Mucosa of stomach (tissue), 1 donor: ENCODE measurements around the gene BICRA.

Experiments used
- H3K27me3 ChIP-seq: one replicate; pipeline ENCODE4 v1.7.0; 2013; ENCODE audit warnings: mild to moderate bottlenecking, low read length; ENCODE audit not compliant: control insufficient read depth, insufficient read depth
- H3K36me3 ChIP-seq: one replicate; pipeline ENCODE4 v1.7.0; 2013; ENCODE audit warnings: low read length; ENCODE audit not compliant: control insufficient read depth, insufficient read depth
- H3K4me1 ChIP-seq: one replicate; pipeline ENCODE4 v1.7.0; 2013; ENCODE audit warnings: mild to moderate bottlenecking, low read length; ENCODE audit not compliant: control insufficient read depth, insufficient read depth
- H3K4me3 ChIP-seq: one replicate; pipeline ENCODE4 v1.7.0; 2013; ENCODE audit warnings: low read length
- H3K9ac ChIP-seq: one replicate; pipeline ENCODE4 v1.7.0; 2013; ENCODE audit warnings: mild to moderate bottlenecking, low read length, moderate library complexity
- H3K9me3 ChIP-seq: one replicate; pipeline ENCODE4 v1.7.0; 2013; ENCODE audit warnings: mild to moderate bottlenecking, low read length, moderate library complexity; ENCODE audit not compliant: control insufficient read depth
- donor health status: Pancreatic carcinoma.

BICRA gene

GRCh38 chr19:47608074-47608918 lies 638 bp upstream of the BICRA start:
- no peaks in the 10 kb centered on the region for H3K27me3 ChIP-seq
- H3K9me3 ChIP-seq: no peaks in the 10 kb centered on the region

GRCh38 chr19:47609906-47610894 lies 1.3 kb downstream of the BICRA start:
- Histone ChIP-seq H3K27me3 (no peaks in the 10 kb centered on the region), H3K4me3 (peak overlapping the region; percentile 19), H3K9ac (peak overlapping the region; percentile 76), H3K4me1 (peaks cover 16% of the 10 kb centered on the region), H3K9me3 (no peaks in the 10 kb centered on the region), H3K36me3 (no peaks in the 10 kb centered on the region)

More at GRCh38 chr19:47608074-47608918, 638 bp upstream of the BICRA start:
- peak overlapping the region; percentile 97 for H3K9ac ChIP-seq
- peaks cover 16% of the 10 kb centered on the region for H3K4me1 ChIP-seq
- H3K4me3 ChIP-seq: peak overlapping the region; percentile 60
- H3K36me3 ChIP-seq: no peaks in the 10 kb centered on the region

- Histone ChIP-seq H3K36me3 (no peaks in the 10 kb centered on the region), H3K4me3 (no peak overlapping the region), H3K9ac (peak overlapping the region; percentile 76), H3K4me1 (peaks cover 16% of the 10 kb centered on the region), H3K27me3 (no peaks in the 10 kb centered on the region), H3K9me3 (no peaks in the 10 kb centered on the region)
Measured at GRCh38 chr19:47610902-47611301, 2.0 kb downstream of the BICRA start.

DNA sequence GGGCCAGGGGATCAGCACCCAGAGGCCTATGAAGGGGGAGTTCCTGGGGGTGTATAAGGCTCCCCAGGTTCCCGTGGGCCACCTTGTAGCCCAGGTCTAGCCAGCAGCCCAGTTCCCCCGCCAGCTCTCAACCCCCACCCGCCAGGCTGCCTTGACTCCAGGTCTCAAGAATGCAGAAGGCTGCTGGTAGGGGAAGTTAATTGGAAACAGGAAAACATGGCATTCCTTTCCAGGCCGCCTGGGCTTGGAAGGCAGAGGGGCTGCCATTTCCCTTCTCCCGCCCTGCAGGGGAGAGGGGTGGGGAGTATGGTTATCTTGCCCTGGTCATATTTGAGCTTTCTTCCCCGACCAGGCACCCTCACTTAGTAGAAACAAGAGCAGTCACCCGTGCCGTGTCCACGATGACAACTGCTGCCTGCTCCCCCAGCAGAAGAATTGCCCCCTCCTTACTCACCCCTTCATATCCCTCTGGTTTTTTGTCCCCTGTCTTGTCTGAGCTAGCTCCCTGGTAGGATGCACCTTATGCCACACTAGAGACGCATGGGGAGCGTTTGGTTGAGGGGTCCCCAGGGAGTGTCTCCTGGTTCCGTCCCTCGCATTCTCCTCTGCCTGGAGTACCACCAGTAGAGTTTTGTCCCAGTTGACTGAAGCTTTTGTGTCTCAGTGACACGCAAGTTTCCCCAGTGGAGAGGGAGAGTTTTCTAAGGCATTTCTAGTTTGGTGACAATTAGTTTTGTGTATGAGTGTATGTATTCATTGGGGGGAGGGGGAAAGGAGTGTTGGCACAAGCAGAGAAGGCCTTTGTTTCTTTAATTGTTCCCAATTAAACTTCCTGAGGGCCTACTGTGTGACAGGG lies 4.5 kb downstream of the BICRA start:
- Histone ChIP-seq H3K4me3 (no peak overlapping the region), H3K9me3 (no peaks in the 10 kb centered on the region), H3K27me3 (no peaks in the 10 kb centered on the region), H3K36me3 (no peaks in the 10 kb centered on the region), H3K4me1 (peaks cover 16% of the 10 kb centered on the region), H3K9ac (no peak overlapping the region)

DNA sequence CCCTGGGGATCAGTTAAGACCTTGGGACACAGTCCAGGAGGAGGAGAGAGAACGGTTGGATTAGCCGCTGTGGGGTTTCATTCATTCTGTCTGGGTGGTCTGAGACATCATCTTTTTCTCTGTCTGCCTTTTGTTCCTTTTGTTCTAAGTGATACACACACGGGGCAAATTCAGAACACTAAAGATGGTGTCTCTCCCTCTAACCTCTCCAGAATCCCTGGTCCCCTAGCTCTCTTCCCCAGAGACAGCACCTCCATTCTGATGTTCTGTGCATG lies 5.0 kb downstream of the BICRA start:
- Histone ChIP-seq H3K4me1 (peaks cover 16% of the 10 kb centered on the region), H3K9me3 (no peaks in the 10 kb centered on the region), H3K36me3 (no peaks in the 10 kb centered on the region), H3K27me3 (no peaks in the 10 kb centered on the region), H3K4me3 (no peak overlapping the region), H3K9ac (no peak overlapping the region)

GRCh38 chr19:47614559-47614958 lies 5.6 kb downstream of the BICRA start:
- H3K9me3 ChIP-seq: no peaks in the 10 kb centered on the region
- H3K9ac ChIP-seq: no peak overlapping the region
- H3K36me3 ChIP-seq: no peaks in the 10 kb centered on the region
- no peaks in the 10 kb centered on the region for H3K27me3 ChIP-seq
- peaks cover 18% of the 10 kb centered on the region for H3K4me1 ChIP-seq
- H3K4me3 ChIP-seq: no peak overlapping the region

- H3K9ac ChIP-seq: no peak overlapping the region
- H3K36me3 ChIP-seq: no peaks in the 10 kb centered on the region
- no peaks in the 10 kb centered on the region for H3K27me3 ChIP-seq
Measured at GRCh38 chr19:47615230-47615629, 6.3 kb downstream of the BICRA start.

GRCh38 chr19:47615714-47616113 lies 6.8 kb downstream of the BICRA start:
- H3K9me3 ChIP-seq: no peaks in the 10 kb centered on the region
- no peaks in the 10 kb centered on the region for H3K27me3 ChIP-seq
- no peak overlapping the region for H3K9ac ChIP-seq
- no peaks in the 10 kb centered on the region for H3K36me3 ChIP-seq
- H3K4me3 ChIP-seq: no peak overlapping the region
- H3K4me1 ChIP-seq: peaks cover 16% of the 10 kb centered on the region

More at GRCh38 chr19:47615230-47615629, 6.3 kb downstream of the BICRA start:
- Histone ChIP-seq H3K9me3 (no peaks in the 10 kb centered on the region), H3K4me1 (peaks cover 21% of the 10 kb centered on the region), H3K4me3 (no peak overlapping the region)

DNA sequence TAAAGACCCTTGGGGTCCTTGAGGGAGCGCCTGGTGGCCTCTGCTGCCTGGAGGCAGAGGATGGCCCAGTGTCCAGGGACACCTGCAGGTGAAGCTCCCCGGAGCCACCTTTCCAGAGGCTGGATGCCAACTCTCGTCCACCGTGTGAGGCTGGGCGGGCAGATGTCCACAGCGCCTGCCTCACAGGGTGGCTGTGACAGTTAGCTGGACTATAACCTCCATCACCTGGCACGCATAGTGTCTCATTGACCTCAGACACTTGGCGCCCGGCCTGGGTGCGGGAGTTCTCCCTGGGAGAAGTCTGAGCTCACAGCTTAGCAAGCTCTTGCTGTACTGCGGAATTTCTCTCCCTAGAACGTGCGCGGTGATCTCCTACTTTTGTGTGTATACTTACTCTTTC lies 9.8 kb downstream of the BICRA start:
- no peaks in the 10 kb centered on the region for H3K9me3 ChIP-seq
- no peak overlapping the region for H3K4me3 ChIP-seq
- peaks cover 13% of the 10 kb centered on the region for H3K4me1 ChIP-seq
- H3K9ac ChIP-seq: peak overlapping the region; percentile 18
- H3K27me3 ChIP-seq: no peaks in the 10 kb centered on the region
- H3K36me3 ChIP-seq: no peaks in the 10 kb centered on the region

DNA sequence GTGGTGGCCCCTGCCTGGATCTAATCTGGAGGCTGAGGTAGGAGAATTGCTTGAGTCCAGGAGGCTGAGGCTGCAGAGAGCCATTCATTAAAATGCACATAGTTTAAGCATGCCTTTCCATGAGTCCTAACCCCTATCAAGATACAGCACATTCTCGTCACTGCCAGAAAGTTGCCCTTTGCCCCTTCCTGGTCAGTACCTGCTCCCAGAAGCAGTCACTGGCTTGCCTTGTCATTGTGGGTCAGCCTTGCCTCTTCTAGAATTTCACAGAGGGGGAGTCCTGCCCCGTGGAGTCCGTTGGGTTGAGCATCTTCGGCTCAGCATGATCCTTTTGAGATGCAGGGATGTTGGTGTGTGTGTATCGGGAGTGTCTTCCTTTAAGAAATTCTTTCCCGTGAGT lies 10.8 kb downstream of the BICRA start:
- Histone ChIP-seq H3K9me3 (no peaks in the 10 kb centered on the region), H3K27me3 (no peaks in the 10 kb centered on the region), H3K4me1 (peaks cover 19% of the 10 kb centered on the region), H3K36me3 (no peaks in the 10 kb centered on the region), H3K4me3 (no peak overlapping the region), H3K9ac (no peak overlapping the region)

DNA sequence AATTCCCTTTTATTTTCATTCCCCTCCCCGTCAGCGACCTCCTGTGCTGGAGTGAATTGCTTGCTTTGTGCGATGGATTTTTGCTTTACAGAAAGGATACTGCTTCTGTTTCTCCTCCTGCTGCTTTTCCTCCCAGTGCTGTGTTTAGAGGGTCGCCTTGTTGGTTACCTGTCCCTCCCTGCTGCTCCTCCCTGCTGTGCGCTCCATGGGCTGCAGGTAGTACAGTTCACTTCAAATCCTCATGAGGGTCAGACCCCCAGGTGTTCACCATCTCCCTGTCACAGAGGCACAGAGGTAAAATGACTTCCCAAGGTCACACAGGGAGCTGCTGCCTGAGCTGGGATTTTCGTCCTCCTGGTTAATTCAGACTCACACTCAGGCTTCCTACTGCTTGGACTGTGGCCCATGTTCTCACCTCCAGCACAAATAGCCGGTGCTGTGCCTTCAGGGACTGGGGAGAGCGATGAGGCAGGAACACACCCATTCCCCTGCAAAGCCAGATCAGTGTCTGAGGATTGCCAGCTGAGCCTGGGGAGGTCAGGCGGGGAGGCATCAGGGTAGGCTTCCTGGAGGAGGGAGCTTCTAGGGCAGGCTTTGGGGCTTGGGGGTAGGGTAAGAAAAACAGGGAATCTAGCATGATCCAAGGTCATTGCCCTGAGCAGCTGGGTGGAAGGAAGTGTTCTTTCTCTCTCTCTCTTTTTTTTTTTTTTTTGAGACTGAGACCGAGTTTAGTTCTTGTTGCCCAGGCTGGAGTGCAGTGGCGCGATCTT lies 14.4 kb downstream of the BICRA start:
- H3K4me1 ChIP-seq: peaks cover 19% of the 10 kb centered on the region
- no peaks in the 10 kb centered on the region for H3K9me3 ChIP-seq
- H3K9ac ChIP-seq: no peak overlapping the region
- no peak overlapping the region for H3K4me3 ChIP-seq
- H3K36me3 ChIP-seq: no peaks in the 10 kb centered on the region
- H3K27me3 ChIP-seq: no peaks in the 10 kb centered on the region
